HepG2 (cell line): ENCODE measurements around the gene P4HB. TPM values are rescaled to one million over a fixed set of nuclear protein-coding genes. Genes with fewer than 3 reads are reported as not detected.

Experiments used
- CHCHD3 ChIP-seq: sonication (generic); formaldehyde crosslinking; IDR thresholded peaks from 2 replicates; pipeline ENCODE4 v1.8.0; 2022; ENCODE audit warnings: mild to moderate bottlenecking, missing genetic modification reagents, moderate library complexity
- FOXA3 ChIP-seq: IDR thresholded peaks from 2 replicates; pipeline ENCODE4 v1.6.1; 2016; ENCODE audit warnings: missing genetic modification reagents, missing compliant biosample characterization
- FUBP1 ChIP-seq: sonication (generic); formaldehyde crosslinking; IDR thresholded peaks from 2 replicates; pipeline ENCODE4 v1.5.1; 2020; ENCODE audit warnings: missing genetic modification reagents, mild to moderate bottlenecking, borderline replicate concordance
- HNF1A ChIP-seq, 2 experiments: sonication (generic) in 1 of 2; formaldehyde crosslinking in 1 of 2; IDR thresholded peaks; 2 replicates each; pipeline versions ENCODE4 v1.4.0 to v1.6.1; 2016 to 2020; ENCODE audit warnings: borderline replicate concordance in 1 of 2, low read depth in 1 of 2, mild to moderate bottlenecking in 1 of 2, missing genetic modification reagents in 1 of 2
- HNF4G ChIP-seq, 2 experiments: sonication (generic) in 1 of 2; formaldehyde crosslinking in 1 of 2; IDR thresholded peaks; 2 replicates each; pipeline versions ENCODE4 v1.4.0 to v1.6.1; 2011 to 2020; ENCODE audit warnings: borderline replicate concordance in 2 of 2, low read depth in 2 of 2, mild to moderate bottlenecking in 2 of 2, low read length in 1 of 2, missing genetic modification reagents in 1 of 2, moderate library complexity in 1 of 2
- KIAA2018 ChIP-seq: sonication (generic); formaldehyde crosslinking; IDR thresholded peaks from 2 replicates; pipeline ENCODE4 v1.5.0; 2020; ENCODE audit warnings: mild to moderate bottlenecking, missing genetic modification reagents, borderline replicate concordance
- MED13 ChIP-seq: sonication (generic); formaldehyde crosslinking; IDR thresholded peaks from 2 replicates; pipeline ENCODE4 v1.5.0; 2020; ENCODE audit warnings: missing genetic modification reagents
- NCOR1 ChIP-seq: fragments of 200-600 bp; sonication (generic); IDR thresholded peaks from 2 replicates; pipeline ENCODE4 v1.7.0; 2017; ENCODE audit warnings: antibody characterized with exemption, low read length, borderline replicate concordance
- ZBTB33 ChIP-seq: sonication (generic); formaldehyde crosslinking; IDR thresholded peaks from 2 replicates; pipeline ENCODE4 v1.4.0; 2020; ENCODE audit warnings: missing genetic modification reagents
- polyA plus RNA-seq, 8 experiments: library from polyadenylated mRNA; depleted of rRNA in 3 of 8; stranded (reverse) in 7 of 8; unstranded in 1 of 8; fragments of >200 nt; fragmentation: Illumina TruSeq in 4 of 8; extraction: Trizol in 4 of 8; gene quantifications; 2 replicates each; pipeline versions ENCODE4 v1.2.1 to v1.2.3, GENCODE V29; 2011 to 2016; ENCODE audit warnings: low read depth in 4 of 8, missing spikeins in 1 of 8, mixed read lengths in 1 of 8; ENCODE audit not compliant: insufficient read depth in 1 of 8
- total RNA-seq, 5 experiments: library from RNA; depleted of rRNA; stranded (reverse); fragments of >200 nt; fragmentation: Illumina TruSeq; extraction: Trizol; gene quantifications; 2 replicates each; pipeline ENCODE4 v1.2.3, GENCODE V29; 2016; ENCODE audit warnings: low read depth in 1 of 5

The P4HB gene
- total and polyA plus RNA-seq, 2 of the 13 experiments (the other 11 are each of a cell fraction or from before 2014, with no cell fraction given) = 185 to 782 TPM

GRCh38 chr17:81865733-81866439 is 5.6 kb upstream of the P4HB start (continued):
- TF ChIP-seq FOXA3 (CRISPR knock-in tag) = no peak
- TF ChIP-seq NCOR1 = peak; percentile 49; the same call in 1 of the 2 replicates
- no peak for TF ChIP-seq FUBP1 (CRISPR knock-in tag)
- TF ChIP-seq HNF1A (IDR thresholded peaks at IDR 0.05; ENCODE audit: low read depth) = no peak
- no peak for TF ChIP-seq HNF1A (CRISPR knock-in tag; IDR thresholded peaks at IDR 0.05; ENCODE audit: borderline replicate concordance)
- TF ChIP-seq MED13 = no peak
- 0 out of 2 replicates have a peak, but pooled peaks have one; percentile 15 for TF ChIP-seq HNF4G (IDR thresholded peaks at IDR 0.05; ENCODE audit: borderline replicate concordance, low read depth, low read length)
- no peak for TF ChIP-seq HNF4G (CRISPR knock-in tag; IDR thresholded peaks at IDR 0.05; ENCODE audit: borderline replicate concordance, low read depth)
- TF ChIP-seq ZBTB33 = peak; percentile 94
- 0 out of 2 replicates have a peak, but pooled peaks have one; percentile 21 for TF ChIP-seq CHCHD3
- TF ChIP-seq KIAA2018 = 0 out of 2 replicates have a peak, but pooled peaks have one; percentile 20
